ENCODE data around the gene RBMY1B.
"Not testable (repeated sequence)": the region's sequence is repeated elsewhere in the genome, so short reads cannot be mapped to it uniquely, and the experiment has no call there.

The RBMY1B gene

GRCh38 chrY:21511038-21511437 is at the start of gene RBMY1B:
TSS of gene RBMY1B (plus strand) at chrY:21511338. CDS start at chrY:21513351, 2,013 bp downstream.
- H3K4me3 ChIP-seq (ENCODE audit: low read depth, low read length), result not testable (repeated sequence)

DNA sequence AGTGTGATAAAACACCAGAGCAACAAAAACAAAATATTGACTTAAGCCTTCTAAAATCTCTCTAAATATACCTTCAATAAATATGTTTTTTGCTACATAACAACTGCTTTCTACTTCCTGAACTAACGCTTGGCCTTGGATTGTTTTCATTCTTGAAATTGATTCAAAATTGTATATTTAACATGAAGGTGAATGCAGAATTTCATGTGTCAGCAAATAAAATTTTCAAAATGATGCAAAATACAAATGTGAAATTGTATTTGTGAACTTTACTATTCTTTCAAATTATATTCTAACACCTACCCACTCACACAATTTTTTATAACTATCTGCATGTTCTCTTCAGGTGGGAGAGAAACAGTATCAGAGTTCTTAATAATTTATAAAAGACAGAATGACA is 48.2 kb upstream of the RBMY1B start:
- not testable (repeated sequence) for H3K4me3 ChIP-seq (ENCODE audit: low read depth, low read length)

DNA sequence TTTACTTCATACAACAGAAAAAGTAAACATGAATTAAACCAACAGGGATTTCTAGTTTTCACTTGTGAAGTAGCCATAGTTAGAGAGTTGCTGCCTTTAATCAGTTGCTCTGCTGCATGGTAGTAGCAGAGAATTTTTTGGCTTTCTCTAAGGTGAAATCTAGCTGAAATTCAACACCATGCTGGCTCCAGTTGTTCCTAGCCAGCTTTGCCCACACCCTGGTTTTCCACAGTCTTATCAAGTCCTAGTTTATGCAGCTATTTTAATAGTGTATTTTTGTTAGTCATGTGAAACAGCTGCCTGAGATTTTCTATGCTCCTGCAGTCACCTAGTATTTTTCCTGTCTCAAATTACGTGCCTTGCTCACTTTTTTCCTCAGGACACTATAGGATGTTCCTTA is 28.2 kb upstream of the RBMY1B start:
- H3K4me3 ChIP-seq (ENCODE audit: low read depth, low read length), result no peak overlapping the region
- TF ChIP-seq CTCF (IDR thresholded peaks at IDR 0.05; ENCODE audit: borderline replicate concordance, insufficient read depth, low read depth, low read length), result no peak

DNA sequence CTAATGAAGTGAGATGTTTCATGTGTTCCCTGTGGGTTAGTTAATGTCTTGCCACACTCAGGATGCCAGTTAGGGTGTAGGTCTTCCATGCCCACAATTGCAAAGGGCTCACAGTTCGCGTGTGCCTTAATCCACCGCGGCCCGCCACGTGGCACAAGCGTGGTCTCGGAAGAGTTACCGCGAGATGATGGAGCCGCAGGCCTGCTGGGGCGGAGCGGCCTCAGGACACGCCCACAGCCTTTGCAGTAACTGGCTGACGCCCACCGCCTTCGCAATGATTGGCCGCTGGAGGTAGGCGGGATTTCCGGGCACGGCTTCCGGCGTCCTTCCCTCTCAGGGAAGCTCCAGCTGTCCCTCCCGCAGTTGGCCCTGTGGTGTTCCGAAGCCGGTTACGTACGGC is 23.4 kb downstream of the RBMY1B start, which contains the start of gene RBMY1A1:
RBMY1A1 (plus strand) TSS at position 301 of the 400 bp plus-strand sequence. CDS start 2,013 bp downstream, outside the sequence.
- H3K4me3 ChIP-seq (ENCODE audit: low read depth, low read length), result not testable (repeated sequence)

DNA sequence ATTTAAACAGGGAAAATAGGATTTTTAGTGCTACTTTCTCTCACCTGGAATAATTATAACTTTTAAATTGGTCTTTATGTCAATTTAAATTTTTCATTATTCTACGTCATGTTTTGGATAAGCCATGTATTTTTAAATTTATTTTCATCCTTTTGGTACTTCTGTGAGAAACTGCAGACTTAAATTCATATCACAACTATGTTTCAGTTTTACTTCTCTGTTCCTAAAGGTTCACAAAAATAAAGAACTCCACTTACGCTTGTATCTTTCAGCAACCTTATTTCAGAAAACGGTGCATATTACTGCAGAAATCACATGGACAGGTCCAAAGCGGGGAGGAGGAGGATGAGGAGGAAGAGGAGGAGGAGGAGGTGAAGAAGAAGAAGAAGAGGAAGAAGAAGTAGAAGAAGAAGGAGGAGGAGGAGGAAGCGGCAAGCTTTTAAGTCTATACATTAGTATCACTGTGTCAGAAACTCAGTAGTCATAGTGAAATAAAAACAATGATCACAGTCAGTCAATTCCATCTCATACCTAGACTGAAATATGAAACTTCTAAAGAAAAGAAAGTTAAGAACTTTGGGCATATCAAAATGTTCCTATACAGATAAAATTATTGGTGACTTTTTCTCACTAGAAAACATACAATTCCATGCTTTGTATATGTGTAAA is 48.3 kb downstream of the RBMY1B start:
- not testable (repeated sequence) for H3K4me3 ChIP-seq (ENCODE audit: low read depth, low read length)
